Ectodermal cell (in vitro differentiated cells): ENCODE measurements around the gene SPIN2A. TPM values are rescaled to one million over a fixed set of nuclear protein-coding genes. Genes with fewer than 3 reads are reported as not detected.
A peak's percentile ranks its signal among the peaks of the same experiment; 100 is the strongest.
"Not testable (repeated sequence)": the region's sequence is repeated elsewhere in the genome, so short reads cannot be mapped to it uniquely, and the experiment has no call there.

Experiments used
- H3K27ac ChIP-seq: 2 replicates; pipeline ENCODE4 v1.7.0; 2013; ENCODE audit warnings: mild to moderate bottlenecking, low read depth, low read length; ENCODE audit not compliant: insufficient read depth, poor library complexity, severe bottlenecking
- H3K27me3 ChIP-seq: 2 replicates; pipeline ENCODE4 v1.7.0; 2013; ENCODE audit warnings: mild to moderate bottlenecking, low read length; ENCODE audit not compliant: insufficient read depth, control insufficient read depth, poor library complexity, severe bottlenecking
- H3K36me3 ChIP-seq: one replicate; pipeline ENCODE4 v1.7.0; 2013; ENCODE audit warnings: low read length; ENCODE audit not compliant: control insufficient read depth, insufficient read depth
- H3K4me1 ChIP-seq: one replicate; pipeline ENCODE4 v1.7.0; 2013; ENCODE audit warnings: low read length; ENCODE audit not compliant: control insufficient read depth, insufficient read depth
- H3K4me3 ChIP-seq: 2 replicates; pipeline ENCODE4 v1.7.0; 2013; ENCODE audit warnings: low read depth, low read length, control low read depth; ENCODE audit not compliant: insufficient read depth
- H3K9me3 ChIP-seq: 2 replicates; pipeline ENCODE4 v1.7.0; 2013; ENCODE audit warnings: mild to moderate bottlenecking, low read length, moderate library complexity; ENCODE audit not compliant: control insufficient read depth
- WGBS, 2 experiments: methylation state at CpG; one replicate each; pipeline ENCODE4 v1.1.7; 2013; ENCODE audit warnings: missing lambda C conversion rate in 2 of 2; 5-methylcytosine and 5-hydroxymethylcytosine counted together
- polyA plus RNA-seq, 4 experiments: library from polyadenylated mRNA; stranded (reverse); fragments of 50-300 nt; gene quantifications; one replicate each; pipeline ENCODE4 v1.2.3, GENCODE V29; 2013

SPIN2A gene
- 1.2 TPM for polyA plus RNA-seq (2013, experiment 1 of 4)
- 1.3 TPM for polyA plus RNA-seq (2013, experiment 2 of 4)
- polyA plus RNA-seq (2013, experiment 3 of 4): 0.59 TPM
- 1.3 TPM for polyA plus RNA-seq (2013, experiment 4 of 4)

GRCh38 chrX:57137073-57137472 lies at the start of gene SPIN2A:
SPIN2A (minus strand) TSS chrX:57137397; CDS start chrX:57136597, 800 bp downstream.
- H3K36me3 ChIP-seq, H3K4me1 ChIP-seq, H3K4me3 ChIP-seq, H3K9me3 ChIP-seq, H3K27me3 ChIP-seq: not testable (repeated sequence)
- peak within 1 kb of the TSS; percentile 44 for H3K27ac ChIP-seq
- WGBS, 2 experiments: 66 to 73% methylated on average over 26 to 27 of the region's 27 CpGs

GRCh38 chrX:57178605-57179004 lies 41.4 kb upstream of the SPIN2A start:
- H3K4me3 ChIP-seq: no peak overlapping the region
- H3K27me3 ChIP-seq: no peaks in the 10 kb centered on the region
- H3K9me3 ChIP-seq: no peaks in the 10 kb centered on the region
- H3K36me3 ChIP-seq: no peaks in the 10 kb centered on the region
- no peak overlapping the region for H3K27ac ChIP-seq
- H3K4me1 ChIP-seq: no peaks in the 10 kb centered on the region

- Histone ChIP-seq H3K36me3 (no peaks in the 10 kb centered on the region), H3K4me3 (no peak overlapping the region), H3K9me3 (no peaks in the 10 kb centered on the region), H3K4me1 (no peaks in the 10 kb centered on the region), H3K27ac (no peak overlapping the region), H3K27me3 (no peaks in the 10 kb centered on the region)
- WGBS, 2 experiments: 0 to 14% methylated on average over 1 of the region's 1 CpG
These were observed 39.9 kb upstream of the SPIN2A start for GRCh38 chrX:57177070-57177469.

GRCh38 chrX:57172544-57172943 lies 35.3 kb upstream of the SPIN2A start:
- no peaks in the 10 kb centered on the region for H3K27me3 ChIP-seq
- WGBS, 2 experiments: 85 to 96% methylated on average over 6 of the region's 6 CpGs

GRCh38 chrX:57156397-57157049 lies 19.3 kb upstream of the SPIN2A start:
- Histone ChIP-seq H3K4me1 (no peaks in the 10 kb centered on the region), H3K27me3 (no peaks in the 10 kb centered on the region), H3K9me3 (no peaks in the 10 kb centered on the region), H3K36me3 (no peaks in the 10 kb centered on the region), H3K27ac (no peak overlapping the region), H3K4me3 (no peak overlapping the region)
- 75 to 80% methylated on average over 5 of the region's 5 CpGs for WGBS, 2 experiments

More at GRCh38 chrX:57172544-57172943, 35.3 kb upstream of the SPIN2A start:
- Histone ChIP-seq H3K4me3 (no peak overlapping the region), H3K36me3 (no peaks in the 10 kb centered on the region), H3K9me3 (no peaks in the 10 kb centered on the region), H3K4me1 (no peaks in the 10 kb centered on the region), H3K27ac (no peak overlapping the region)

- Histone ChIP-seq H3K4me1 (no peaks in the 10 kb centered on the region), H3K27me3 (no peaks in the 10 kb centered on the region), H3K36me3 (no peaks in the 10 kb centered on the region), H3K9me3 (no peaks in the 10 kb centered on the region), H3K27ac (no peak overlapping the region), H3K4me3 (no peak overlapping the region)
- WGBS, 2 experiments: 86 to 88% methylated on average over 2 of the region's 2 CpGs
These were observed 18.0 kb upstream of the SPIN2A start for GRCh38 chrX:57155171-57155570.

- not testable (repeated sequence) for H3K36me3 ChIP-seq, H3K9me3 ChIP-seq, H3K4me1 ChIP-seq, H3K4me3 ChIP-seq, H3K27me3 ChIP-seq, H3K27ac ChIP-seq
- 80 to 86% methylated on average over 8 of the region's 8 CpGs for WGBS, 2 experiments
These were observed 15.0 kb upstream of the SPIN2A start for GRCh38 chrX:57152222-57152621.

- no peaks in the 10 kb centered on the region for H3K27me3 ChIP-seq
- no peaks in the 10 kb centered on the region for H3K9me3 ChIP-seq
- no peak overlapping the region for H3K27ac ChIP-seq
- H3K36me3 ChIP-seq: no peaks in the 10 kb centered on the region
- H3K4me3 ChIP-seq: no peak overlapping the region
- no CpG with 5 or more reads among the region's 4 CpGs for WGBS, 2 experiments
- H3K4me1 ChIP-seq: no peaks in the 10 kb centered on the region
These were observed 1.5 kb upstream of the SPIN2A start for GRCh38 chrX:57138674-57139073.

GRCh38 chrX:57137501-57137900 lies 304 bp upstream of the SPIN2A start:
- no peaks in the 10 kb centered on the region for H3K4me1 ChIP-seq
- H3K36me3 ChIP-seq: no peaks in the 10 kb centered on the region
- no peak overlapping the region for H3K4me3 ChIP-seq
- no peaks in the 10 kb centered on the region for H3K27me3 ChIP-seq
- WGBS, 2 experiments: no CpG with 5 or more reads among the region's 1 CpG
- H3K27ac ChIP-seq: peak overlapping the region; percentile 44
- H3K9me3 ChIP-seq: no peaks in the 10 kb centered on the region

GRCh38 chrX:57136589-57136988 lies 608 bp downstream of the SPIN2A start:
- H3K27ac ChIP-seq, H3K4me3 ChIP-seq, H3K9me3 ChIP-seq, H3K36me3 ChIP-seq, H3K27me3 ChIP-seq, H3K4me1 ChIP-seq: not testable (repeated sequence)
- 76 to 92% methylated on average over 1 of the region's 3 CpGs for WGBS, 2 experiments

GRCh38 chrX:57135287-57135686 lies 1.9 kb downstream of the SPIN2A start:
- WGBS, 2 experiments: 89 to 92% methylated on average over 2 to 3 of the region's 3 CpGs
- Histone ChIP-seq H3K27ac (no peak overlapping the region), H3K4me3 (no peak overlapping the region), H3K36me3 (no peaks in the 10 kb centered on the region), H3K27me3 (no peaks in the 10 kb centered on the region), H3K4me1 (no peaks in the 10 kb centered on the region), H3K9me3 (no peaks in the 10 kb centered on the region)
